HepG2 (cell line): ENCODE results near the gene ANKRD44. TPM values are rescaled to one million over a fixed set of nuclear protein-coding genes. Genes with fewer than 3 reads are reported as not detected.

Experiments
- BRCA1 ChIP-seq: sonication (generic); formaldehyde crosslinking; IDR thresholded peaks from 2 replicates; pipeline ENCODE4 v1.4.0; 2020; ENCODE audit warnings: missing genetic modification reagents
- ETV5 ChIP-seq: IDR thresholded peaks from 2 replicates; pipeline ENCODE4 v1.6.1; 2018; ENCODE audit warnings: missing biosample characterization, missing genetic modification reagents, inconsistent platforms, borderline replicate concordance
- GABPA ChIP-seq, 2 experiments: IDR thresholded peaks; 2 replicates each; pipeline ENCODE4 v1.6.1; 2011 to 2016; ENCODE audit warnings: low read depth in 2 of 2, low read length in 1 of 2, missing biosample characterization in 1 of 2, missing genetic modification characterization in 1 of 2
- HCFC1 ChIP-seq: fragments of 150-350 bp; IDR thresholded peaks from 2 replicates; pipeline ENCODE4 v1.6.1; 2014; ENCODE audit warnings: low read depth, low read length
- MATR3 ChIP-seq: sonication (generic); formaldehyde crosslinking; IDR thresholded peaks from 2 replicates; pipeline ENCODE4 v1.4.0; 2020; ENCODE audit warnings: missing genetic modification reagents
- NCOA2 ChIP-seq: sonication (generic); formaldehyde crosslinking; IDR thresholded peaks from 2 replicates; pipeline ENCODE4 v1.8.0; 2022; ENCODE audit warnings: inconsistent platforms
- NFKB2 ChIP-seq: sonication (generic); formaldehyde crosslinking; IDR thresholded peaks from 2 replicates; pipeline ENCODE4 v1.4.0; 2020; ENCODE audit warnings: missing genetic modification reagents, borderline replicate concordance
- PAX8 ChIP-seq: sonication (generic); formaldehyde crosslinking; IDR thresholded peaks from 2 replicates; pipeline ENCODE4 v1.8.0; 2022; ENCODE audit warnings: mild to moderate bottlenecking, missing genetic modification reagents, borderline replicate concordance
- RORA ChIP-seq: sonication (generic); formaldehyde crosslinking; IDR thresholded peaks from 2 replicates; pipeline ENCODE4 v1.5.0; 2020; ENCODE audit warnings: mild to moderate bottlenecking, missing genetic modification reagents, moderate library complexity
- SALL1 ChIP-seq: sonication (generic); formaldehyde crosslinking; IDR thresholded peaks from 2 replicates; pipeline ENCODE4 v1.8.0; 2022; ENCODE audit warnings: mild to moderate bottlenecking, missing genetic modification reagents
- SMAD1 ChIP-seq: sonication (generic); formaldehyde crosslinking; IDR thresholded peaks from 2 replicates; pipeline ENCODE4 v1.4.0; 2020; ENCODE audit warnings: missing genetic modification reagents, low read depth, mild to moderate bottlenecking, borderline replicate concordance
- SRSF4 ChIP-seq: fragments of 200-400 bp; formaldehyde crosslinking; IDR thresholded peaks from one replicate; pipeline ENCODE4 v1.6.1; 2018; ENCODE audit warnings: mild to moderate bottlenecking, low read depth, low read length, moderate library complexity; ENCODE audit not compliant: poor library complexity, severe bottlenecking
- SUZ12 ChIP-seq: fragments of 150-350 bp; IDR thresholded peaks from 2 replicates; pipeline ENCODE4 v1.6.1; 2014; ENCODE audit warnings: low read depth, low read length
- TBX3 ChIP-seq: fragments of 450-650 bp; IDR thresholded peaks from 2 replicates; pipeline ENCODE4 v1.6.1; 2017; ENCODE audit warnings: antibody characterized with exemption, mild to moderate bottlenecking, inconsistent platforms, borderline replicate concordance
- ZNF263 ChIP-seq: sonication (generic); formaldehyde crosslinking; IDR thresholded peaks from 2 replicates; pipeline ENCODE4 v1.4.0; 2020; ENCODE audit warnings: missing genetic modification reagents
- ZNF280B ChIP-seq: sonication (generic); formaldehyde crosslinking; IDR thresholded peaks from 2 replicates; pipeline ENCODE4 v1.5.0; 2020; ENCODE audit warnings: missing genetic modification reagents, mild to moderate bottlenecking, borderline replicate concordance
- ZNF460 ChIP-seq: sonication (generic); formaldehyde crosslinking; IDR thresholded peaks from 2 replicates; pipeline ENCODE4 v1.5.1; 2020; ENCODE audit warnings: missing genetic modification reagents, mild to moderate bottlenecking, borderline replicate concordance
- ZNF607 ChIP-seq: sonication (generic); formaldehyde crosslinking; IDR thresholded peaks from 2 replicates; pipeline ENCODE4 v1.5.1; 2020; ENCODE audit warnings: missing genetic modification reagents, mild to moderate bottlenecking, borderline replicate concordance
- ZNF7 ChIP-seq: IDR thresholded peaks from 2 replicates; pipeline ENCODE4 v1.6.1; 2016; ENCODE audit warnings: missing biosample characterization, missing genetic modification reagents
- polyA plus RNA-seq, 8 experiments: library from polyadenylated mRNA; depleted of rRNA in 3 of 8; stranded (reverse) in 7 of 8; unstranded in 1 of 8; fragments of >200 nt; fragmentation: Illumina TruSeq in 4 of 8; extraction: Trizol in 4 of 8; gene quantifications; 2 replicates each; pipeline versions ENCODE4 v1.2.1 to v1.2.3, GENCODE V29; 2011 to 2016; ENCODE audit warnings: low read depth in 4 of 8, missing spikeins in 1 of 8, mixed read lengths in 1 of 8; ENCODE audit not compliant: insufficient read depth in 1 of 8
- total RNA-seq, 5 experiments: library from RNA; depleted of rRNA; stranded (reverse); fragments of >200 nt; fragmentation: Illumina TruSeq; extraction: Trizol; gene quantifications; 2 replicates each; pipeline ENCODE4 v1.2.3, GENCODE V29; 2016; ENCODE audit warnings: low read depth in 1 of 5
- TF ChIP-seq, protein P1 (sequence below): IDR thresholded peaks from 2 replicates; pipeline ENCODE4 v1.4.0; 2020; ENCODE audit warnings: mild to moderate bottlenecking, missing genetic modification reagents
- TF ChIP-seq, protein P2 (sequence below): IDR thresholded peaks from 2 replicates; pipeline ENCODE4 v1.6.1; 2018; ENCODE audit warnings: missing genetic modification reagents

ANKRD44 gene
- total and polyA plus RNA-seq, 2 of the 13 experiments (the other 11 are each of a cell fraction or from before 2014, with no cell fraction given), result 0.04 to 0.11 TPM

GRCh38 chr2:197158591-197159550 is 151.7 kb downstream of the ANKRD44 start (continued):
- TF ChIP-seq, protein P1, sequence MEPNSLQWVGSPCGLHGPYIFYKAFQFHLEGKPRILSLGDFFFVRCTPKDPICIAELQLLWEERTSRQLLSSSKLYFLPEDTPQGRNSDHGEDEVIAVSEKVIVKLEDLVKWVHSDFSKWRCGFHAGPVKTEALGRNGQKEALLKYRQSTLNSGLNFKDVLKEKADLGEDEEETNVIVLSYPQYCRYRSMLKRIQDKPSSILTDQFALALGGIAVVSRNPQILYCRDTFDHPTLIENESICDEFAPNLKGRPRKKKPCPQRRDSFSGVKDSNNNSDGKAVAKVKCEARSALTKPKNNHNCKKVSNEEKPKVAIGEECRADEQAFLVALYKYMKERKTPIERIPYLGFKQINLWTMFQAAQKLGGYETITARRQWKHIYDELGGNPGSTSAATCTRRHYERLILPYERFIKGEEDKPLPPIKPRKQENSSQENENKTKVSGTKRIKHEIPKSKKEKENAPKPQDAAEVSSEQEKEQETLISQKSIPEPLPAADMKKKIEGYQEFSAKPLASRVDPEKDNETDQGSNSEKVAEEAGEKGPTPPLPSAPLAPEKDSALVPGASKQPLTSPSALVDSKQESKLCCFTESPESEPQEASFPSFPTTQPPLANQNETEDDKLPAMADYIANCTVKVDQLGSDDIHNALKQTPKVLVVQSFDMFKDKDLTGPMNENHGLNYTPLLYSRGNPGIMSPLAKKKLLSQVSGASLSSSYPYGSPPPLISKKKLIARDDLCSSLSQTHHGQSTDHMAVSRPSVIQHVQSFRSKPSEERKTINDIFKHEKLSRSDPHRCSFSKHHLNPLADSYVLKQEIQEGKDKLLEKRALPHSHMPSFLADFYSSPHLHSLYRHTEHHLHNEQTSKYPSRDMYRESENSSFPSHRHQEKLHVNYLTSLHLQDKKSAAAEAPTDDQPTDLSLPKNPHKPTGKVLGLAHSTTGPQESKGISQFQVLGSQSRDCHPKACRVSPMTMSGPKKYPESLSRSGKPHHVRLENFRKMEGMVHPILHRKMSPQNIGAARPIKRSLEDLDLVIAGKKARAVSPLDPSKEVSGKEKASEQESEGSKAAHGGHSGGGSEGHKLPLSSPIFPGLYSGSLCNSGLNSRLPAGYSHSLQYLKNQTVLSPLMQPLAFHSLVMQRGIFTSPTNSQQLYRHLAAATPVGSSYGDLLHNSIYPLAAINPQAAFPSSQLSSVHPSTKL (CRISPR knock-in tag), result peak; percentile 61
- TF ChIP-seq ZNF263 (no peak), ETV5 (CRISPR knock-in tag) (peak; percentile 96), BRCA1 (CRISPR knock-in tag) (no peak), PAX8 (no peak), GABPA (IDR thresholded peaks at IDR 0.05; ENCODE audit: low read depth, low read length) (no peak), GABPA (CRISPR knock-in tag; IDR thresholded peaks at IDR 0.05; ENCODE audit: low read depth) (peak; percentile 78), SUZ12 (no peak), HCFC1 (no peak), ZNF460 (no peak), SALL1 (CRISPR knock-in tag) (peak; percentile 66), MATR3 (CRISPR knock-in tag) (no peak), SMAD1 (CRISPR knock-in tag) (no peak), ZNF280B (CRISPR knock-in tag) (no peak), TBX3 (no peak), SRSF4 (no peak), RORA (CRISPR knock-in tag) (no peak), NFKB2 (CRISPR knock-in tag) (no peak), ZNF607 (peak; percentile 63; the same call in 1 of the 2 replicates), ZNF7 (no peak), NCOA2 (CRISPR knock-in tag) (0 out of 2 replicates have a peak, but pooled peaks have one; percentile 37)
- TF ChIP-seq, protein P2, sequence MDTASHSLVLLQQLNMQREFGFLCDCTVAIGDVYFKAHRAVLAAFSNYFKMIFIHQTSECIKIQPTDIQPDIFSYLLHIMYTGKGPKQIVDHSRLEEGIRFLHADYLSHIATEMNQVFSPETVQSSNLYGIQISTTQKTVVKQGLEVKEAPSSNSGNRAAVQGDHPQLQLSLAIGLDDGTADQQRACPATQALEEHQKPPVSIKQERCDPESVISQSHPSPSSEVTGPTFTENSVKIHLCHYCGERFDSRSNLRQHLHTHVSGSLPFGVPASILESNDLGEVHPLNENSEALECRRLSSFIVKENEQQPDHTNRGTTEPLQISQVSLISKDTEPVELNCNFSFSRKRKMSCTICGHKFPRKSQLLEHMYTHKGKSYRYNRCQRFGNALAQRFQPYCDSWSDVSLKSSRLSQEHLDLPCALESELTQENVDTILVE (CRISPR knock-in tag), result no peak
